H1 (cell line): ENCODE measurements around the gene ZNF808. TPM values are rescaled to one million over a fixed set of nuclear protein-coding genes. Genes with fewer than 3 reads are reported as not detected.

Source experiments
- BACH1 ChIP-seq: IDR thresholded peaks from 2 replicates; pipeline ENCODE4 v1.6.1; 2012; ENCODE audit warnings: low read length, improper control_type of control experiment
- NRF1 ChIP-seq: IDR thresholded peaks from 2 replicates; pipeline ENCODE4 v1.6.1; 2011; ENCODE audit warnings: mild to moderate bottlenecking, low read depth, low read length, improper control_type of control experiment
- polyA plus RNA-seq, 7 experiments: library from polyadenylated mRNA; depleted of rRNA in 3 of 7; stranded (reverse) in 5 of 7; unstranded in 2 of 7; fragments of >200 nt in 5 of 7; fragments of 200-250 nt in 2 of 7; gene quantifications; 1 replicate in 5 of 7; 2 replicates in 1 of 7; 4 replicates in 1 of 7; pipeline versions ENCODE4 v1.2.1 to v1.2.3, GENCODE V29; 2011 to 2013; ENCODE audit warnings: missing spikeins in 2 of 7, mixed read lengths in 2 of 7
- total RNA-seq: library from RNA; stranded (reverse); fragmentation: NEBNext Ultra II Directional; extraction: Animal tissue kit (Norgen Biotek cat#: 25700); gene quantifications from 2 replicates; pipeline ENCODE4 v1.2.1, GENCODE V29; 2021
- TF ChIP-seq, protein P1 (sequence below): fragments of 300-600 bp; sonication (generic); IDR thresholded peaks from 2 replicates; pipeline ENCODE4 v1.7.1; 2012; ENCODE audit warnings: low read length, moderate library complexity, mild to moderate bottlenecking, inconsistent platforms; ENCODE audit not compliant: insufficient replicate concordance

ZNF808 gene
- total and polyA plus RNA-seq, 2 of the 8 experiments (the other 6 are each of a cell fraction or from before 2014, with no cell fraction given), result 3.9 to 25.9 TPM

DNA sequence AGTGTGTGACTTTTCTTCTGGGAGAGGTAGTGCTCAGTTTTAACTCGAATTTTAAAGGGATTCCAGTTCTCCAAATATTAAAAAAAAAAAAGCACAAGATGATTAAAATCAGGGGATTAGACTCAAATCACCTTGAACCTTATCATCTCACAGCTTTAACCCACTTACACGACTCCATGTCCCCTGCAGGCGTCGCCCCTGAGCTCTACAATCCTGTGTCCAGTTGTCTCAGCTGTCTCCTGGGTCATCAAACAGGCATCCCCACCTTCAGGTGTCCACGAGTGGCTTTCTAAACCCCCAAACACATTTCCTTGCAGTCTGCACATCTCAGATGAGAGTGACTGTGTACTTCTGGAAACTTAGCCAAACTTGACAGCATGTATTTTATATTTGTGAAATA lies 14.1 kb downstream of the ZNF808 start (continued):
- TF ChIP-seq, protein P1, sequence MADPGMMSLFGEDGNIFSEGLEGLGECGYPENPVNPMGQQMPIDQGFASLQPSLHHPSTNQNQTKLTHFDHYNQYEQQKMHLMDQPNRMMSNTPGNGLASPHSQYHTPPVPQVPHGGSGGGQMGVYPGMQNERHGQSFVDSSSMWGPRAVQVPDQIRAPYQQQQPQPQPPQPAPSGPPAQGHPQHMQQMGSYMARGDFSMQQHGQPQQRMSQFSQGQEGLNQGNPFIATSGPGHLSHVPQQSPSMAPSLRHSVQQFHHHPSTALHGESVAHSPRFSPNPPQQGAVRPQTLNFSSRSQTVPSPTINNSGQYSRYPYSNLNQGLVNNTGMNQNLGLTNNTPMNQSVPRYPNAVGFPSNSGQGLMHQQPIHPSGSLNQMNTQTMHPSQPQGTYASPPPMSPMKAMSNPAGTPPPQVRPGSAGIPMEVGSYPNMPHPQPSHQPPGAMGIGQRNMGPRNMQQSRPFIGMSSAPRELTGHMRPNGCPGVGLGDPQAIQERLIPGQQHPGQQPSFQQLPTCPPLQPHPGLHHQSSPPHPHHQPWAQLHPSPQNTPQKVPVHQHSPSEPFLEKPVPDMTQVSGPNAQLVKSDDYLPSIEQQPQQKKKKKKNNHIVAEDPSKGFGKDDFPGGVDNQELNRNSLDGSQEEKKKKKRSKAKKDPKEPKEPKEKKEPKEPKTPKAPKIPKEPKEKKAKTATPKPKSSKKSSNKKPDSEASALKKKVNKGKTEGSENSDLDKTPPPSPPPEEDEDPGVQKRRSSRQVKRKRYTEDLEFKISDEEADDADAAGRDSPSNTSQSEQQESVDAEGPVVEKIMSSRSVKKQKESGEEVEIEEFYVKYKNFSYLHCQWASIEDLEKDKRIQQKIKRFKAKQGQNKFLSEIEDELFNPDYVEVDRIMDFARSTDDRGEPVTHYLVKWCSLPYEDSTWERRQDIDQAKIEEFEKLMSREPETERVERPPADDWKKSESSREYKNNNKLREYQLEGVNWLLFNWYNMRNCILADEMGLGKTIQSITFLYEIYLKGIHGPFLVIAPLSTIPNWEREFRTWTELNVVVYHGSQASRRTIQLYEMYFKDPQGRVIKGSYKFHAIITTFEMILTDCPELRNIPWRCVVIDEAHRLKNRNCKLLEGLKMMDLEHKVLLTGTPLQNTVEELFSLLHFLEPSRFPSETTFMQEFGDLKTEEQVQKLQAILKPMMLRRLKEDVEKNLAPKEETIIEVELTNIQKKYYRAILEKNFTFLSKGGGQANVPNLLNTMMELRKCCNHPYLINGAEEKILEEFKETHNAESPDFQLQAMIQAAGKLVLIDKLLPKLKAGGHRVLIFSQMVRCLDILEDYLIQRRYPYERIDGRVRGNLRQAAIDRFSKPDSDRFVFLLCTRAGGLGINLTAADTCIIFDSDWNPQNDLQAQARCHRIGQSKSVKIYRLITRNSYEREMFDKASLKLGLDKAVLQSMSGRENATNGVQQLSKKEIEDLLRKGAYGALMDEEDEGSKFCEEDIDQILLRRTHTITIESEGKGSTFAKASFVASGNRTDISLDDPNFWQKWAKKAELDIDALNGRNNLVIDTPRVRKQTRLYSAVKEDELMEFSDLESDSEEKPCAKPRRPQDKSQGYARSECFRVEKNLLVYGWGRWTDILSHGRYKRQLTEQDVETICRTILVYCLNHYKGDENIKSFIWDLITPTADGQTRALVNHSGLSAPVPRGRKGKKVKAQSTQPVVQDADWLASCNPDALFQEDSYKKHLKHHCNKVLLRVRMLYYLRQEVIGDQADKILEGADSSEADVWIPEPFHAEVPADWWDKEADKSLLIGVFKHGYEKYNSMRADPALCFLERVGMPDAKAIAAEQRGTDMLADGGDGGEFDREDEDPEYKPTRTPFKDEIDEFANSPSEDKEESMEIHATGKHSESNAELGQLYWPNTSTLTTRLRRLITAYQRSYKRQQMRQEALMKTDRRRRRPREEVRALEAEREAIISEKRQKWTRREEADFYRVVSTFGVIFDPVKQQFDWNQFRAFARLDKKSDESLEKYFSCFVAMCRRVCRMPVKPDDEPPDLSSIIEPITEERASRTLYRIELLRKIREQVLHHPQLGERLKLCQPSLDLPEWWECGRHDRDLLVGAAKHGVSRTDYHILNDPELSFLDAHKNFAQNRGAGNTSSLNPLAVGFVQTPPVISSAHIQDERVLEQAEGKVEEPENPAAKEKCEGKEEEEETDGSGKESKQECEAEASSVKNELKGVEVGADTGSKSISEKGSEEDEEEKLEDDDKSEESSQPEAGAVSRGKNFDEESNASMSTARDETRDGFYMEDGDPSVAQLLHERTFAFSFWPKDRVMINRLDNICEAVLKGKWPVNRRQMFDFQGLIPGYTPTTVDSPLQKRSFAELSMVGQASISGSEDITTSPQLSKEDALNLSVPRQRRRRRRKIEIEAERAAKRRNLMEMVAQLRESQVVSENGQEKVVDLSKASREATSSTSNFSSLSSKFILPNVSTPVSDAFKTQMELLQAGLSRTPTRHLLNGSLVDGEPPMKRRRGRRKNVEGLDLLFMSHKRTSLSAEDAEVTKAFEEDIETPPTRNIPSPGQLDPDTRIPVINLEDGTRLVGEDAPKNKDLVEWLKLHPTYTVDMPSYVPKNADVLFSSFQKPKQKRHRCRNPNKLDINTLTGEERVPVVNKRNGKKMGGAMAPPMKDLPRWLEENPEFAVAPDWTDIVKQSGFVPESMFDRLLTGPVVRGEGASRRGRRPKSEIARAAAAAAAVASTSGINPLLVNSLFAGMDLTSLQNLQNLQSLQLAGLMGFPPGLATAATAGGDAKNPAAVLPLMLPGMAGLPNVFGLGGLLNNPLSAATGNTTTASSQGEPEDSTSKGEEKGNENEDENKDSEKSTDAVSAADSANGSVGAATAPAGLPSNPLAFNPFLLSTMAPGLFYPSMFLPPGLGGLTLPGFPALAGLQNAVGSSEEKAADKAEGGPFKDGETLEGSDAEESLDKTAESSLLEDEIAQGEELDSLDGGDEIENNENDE, result no peak
- TF ChIP-seq NRF1 (no peak), BACH1 (no peak)
- TF ChIP-seq, all 59 proteins: peak for 2
